Fibroblast of mammary gland (primary cell): ENCODE data around the gene COL6A5.

Experiments used
- DNase-seq: peaks from one replicate; pipeline ENCODE4 v3.0.0-alpha.2; 2010; ENCODE audit warnings: low read depth
- H3K4me3 ChIP-seq: 2 replicates; pipeline ENCODE4 v1.5.1; 2011; ENCODE audit warnings: low read depth, mild to moderate bottlenecking, low read length, moderate library complexity; ENCODE audit not compliant: control insufficient read depth
- TF ChIP-seq, protein P1 (sequence below): conservative IDR thresholded peaks from 2 replicates; pipeline ENCODE4 v1.5.1; 2011; ENCODE audit warnings: low read depth, low read length, inconsistent platforms; ENCODE audit not compliant: control insufficient read depth, insufficient read depth

Gene COL6A5

DNA sequence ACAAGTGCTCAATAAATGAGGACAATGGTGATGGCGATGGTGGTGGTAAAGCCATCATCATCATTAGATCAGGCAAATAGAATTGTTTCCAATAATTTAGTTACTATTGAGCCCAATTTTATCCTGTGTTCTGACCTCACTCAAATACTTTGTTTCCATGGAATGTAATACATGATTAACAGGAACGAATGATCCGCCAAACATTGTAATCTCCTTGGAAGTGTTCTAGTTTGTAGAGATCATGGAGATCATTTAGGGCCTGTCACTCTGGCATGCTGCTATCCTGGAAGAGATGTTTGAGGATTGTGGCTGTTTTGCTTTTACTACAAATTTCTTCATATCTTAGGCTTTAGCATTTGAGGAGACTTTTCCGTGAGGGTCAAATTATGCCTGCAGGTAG lies 174.3 kb downstream of the COL6A5 start:
- DNase-seq, result no peak
- H3K4me3 ChIP-seq, result no peak overlapping the region
- TF ChIP-seq, protein P1, sequence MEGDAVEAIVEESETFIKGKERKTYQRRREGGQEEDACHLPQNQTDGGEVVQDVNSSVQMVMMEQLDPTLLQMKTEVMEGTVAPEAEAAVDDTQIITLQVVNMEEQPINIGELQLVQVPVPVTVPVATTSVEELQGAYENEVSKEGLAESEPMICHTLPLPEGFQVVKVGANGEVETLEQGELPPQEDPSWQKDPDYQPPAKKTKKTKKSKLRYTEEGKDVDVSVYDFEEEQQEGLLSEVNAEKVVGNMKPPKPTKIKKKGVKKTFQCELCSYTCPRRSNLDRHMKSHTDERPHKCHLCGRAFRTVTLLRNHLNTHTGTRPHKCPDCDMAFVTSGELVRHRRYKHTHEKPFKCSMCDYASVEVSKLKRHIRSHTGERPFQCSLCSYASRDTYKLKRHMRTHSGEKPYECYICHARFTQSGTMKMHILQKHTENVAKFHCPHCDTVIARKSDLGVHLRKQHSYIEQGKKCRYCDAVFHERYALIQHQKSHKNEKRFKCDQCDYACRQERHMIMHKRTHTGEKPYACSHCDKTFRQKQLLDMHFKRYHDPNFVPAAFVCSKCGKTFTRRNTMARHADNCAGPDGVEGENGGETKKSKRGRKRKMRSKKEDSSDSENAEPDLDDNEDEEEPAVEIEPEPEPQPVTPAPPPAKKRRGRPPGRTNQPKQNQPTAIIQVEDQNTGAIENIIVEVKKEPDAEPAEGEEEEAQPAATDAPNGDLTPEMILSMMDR, result no peak

DNA sequence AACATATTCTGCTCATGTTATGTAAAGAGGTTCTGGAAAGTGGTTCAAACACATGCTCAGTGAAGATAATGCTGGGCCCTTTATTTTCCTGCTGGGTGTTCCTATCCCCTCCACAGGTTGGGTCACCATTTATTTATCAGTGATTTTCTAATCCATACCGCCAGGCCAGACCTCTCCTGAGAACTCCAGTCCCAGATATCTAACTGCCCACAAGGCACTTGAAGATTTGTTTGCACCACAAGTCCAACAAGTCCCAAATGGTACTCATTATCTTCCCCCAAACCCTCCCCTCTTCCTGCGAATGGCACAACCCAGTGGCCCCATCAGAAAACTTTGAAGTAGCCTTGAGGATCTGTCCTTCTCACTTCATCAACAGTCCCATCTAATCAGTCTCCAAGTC lies 176.9 kb downstream of the COL6A5 start:
- no peak for DNase-seq
- TF ChIP-seq, protein P1, result no peak
- H3K4me3 ChIP-seq, result no peak overlapping the region

DNA sequence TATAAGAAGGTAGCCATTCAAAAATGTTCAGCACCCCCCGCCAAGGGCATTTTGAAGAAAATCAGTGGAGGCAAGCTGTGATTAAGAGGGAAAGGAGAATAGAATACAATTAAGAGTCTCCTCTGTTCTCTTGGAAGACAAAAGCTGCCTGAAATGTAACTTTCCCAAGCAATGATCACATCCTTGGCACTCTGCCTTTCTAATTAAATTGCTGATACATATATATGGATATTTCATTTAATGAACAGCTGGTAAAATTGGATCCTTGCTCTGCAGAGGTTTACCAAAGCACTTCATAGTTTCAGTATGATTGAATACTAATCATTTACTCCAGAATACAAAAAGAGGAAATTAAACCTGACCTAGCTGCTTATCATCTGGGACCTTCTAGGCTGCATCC lies 182.0 kb downstream of the COL6A5 start:
- no peak for DNase-seq
- H3K4me3 ChIP-seq, result no peak overlapping the region
- TF ChIP-seq, protein P1, result no peak

DNA sequence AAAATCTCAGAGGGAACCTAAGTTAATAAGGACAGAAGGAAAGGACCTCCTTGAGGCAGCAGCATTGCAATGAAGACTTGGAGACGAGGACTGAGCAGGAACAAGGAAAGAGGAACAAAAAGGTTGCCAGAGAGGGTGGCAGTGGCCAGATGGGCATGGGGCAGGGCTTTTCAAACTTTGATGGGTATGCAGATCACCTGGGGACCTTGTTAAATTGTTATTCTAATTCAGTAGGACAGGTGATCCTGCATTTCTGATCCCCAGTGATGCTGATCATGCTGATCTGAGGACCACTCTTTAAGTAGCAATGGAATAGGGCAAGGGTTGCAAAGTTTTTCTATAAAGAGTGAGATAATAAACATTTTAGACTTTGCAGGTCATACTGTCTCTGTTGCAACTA lies 182.6 kb downstream of the COL6A5 start:
- TF ChIP-seq, protein P1, result no peak

DNA sequence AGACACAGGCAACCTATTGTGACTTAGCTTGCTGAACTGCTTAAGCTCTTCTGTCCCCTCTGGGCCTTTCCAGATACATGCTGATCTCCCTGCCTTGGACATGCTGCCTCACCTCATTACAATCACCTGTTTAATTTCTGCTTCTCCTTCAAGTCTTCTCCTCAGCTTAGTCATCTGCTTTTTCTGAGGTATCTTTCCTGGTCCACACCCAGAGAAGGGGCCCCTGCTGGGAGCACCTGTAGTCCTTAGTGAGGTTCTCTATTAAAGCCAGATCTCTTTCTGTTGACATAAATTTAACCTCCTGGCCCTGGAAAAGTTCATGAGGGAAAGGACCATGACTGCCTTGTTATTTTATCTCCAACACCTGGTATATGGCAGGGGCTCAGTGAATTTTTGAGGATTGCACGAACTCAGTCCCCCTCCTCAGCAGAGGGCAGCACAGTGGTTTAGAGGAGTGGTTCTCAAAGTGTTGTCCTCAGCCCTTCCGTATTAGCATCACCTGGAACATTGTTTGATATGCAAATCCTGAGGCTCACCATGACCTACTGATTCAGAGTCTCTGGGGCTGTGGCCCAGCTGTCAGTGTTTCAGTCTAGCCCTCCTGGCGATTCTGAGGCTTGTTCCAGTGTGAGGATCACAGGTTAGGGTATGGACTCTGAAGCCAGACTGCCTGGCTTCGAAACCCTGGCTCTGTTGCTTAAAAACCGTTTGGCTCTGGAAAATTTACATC lies 184.2 kb downstream of the COL6A5 start:
- H3K4me3 ChIP-seq, result no peak overlapping the region
- DNase-seq, result no peak
- TF ChIP-seq, protein P1, result no peak

More for the DNA sequence above, 182.6 kb downstream of the COL6A5 start:
- DNase-seq, result no peak
- no peak overlapping the region for H3K4me3 ChIP-seq

DNA sequence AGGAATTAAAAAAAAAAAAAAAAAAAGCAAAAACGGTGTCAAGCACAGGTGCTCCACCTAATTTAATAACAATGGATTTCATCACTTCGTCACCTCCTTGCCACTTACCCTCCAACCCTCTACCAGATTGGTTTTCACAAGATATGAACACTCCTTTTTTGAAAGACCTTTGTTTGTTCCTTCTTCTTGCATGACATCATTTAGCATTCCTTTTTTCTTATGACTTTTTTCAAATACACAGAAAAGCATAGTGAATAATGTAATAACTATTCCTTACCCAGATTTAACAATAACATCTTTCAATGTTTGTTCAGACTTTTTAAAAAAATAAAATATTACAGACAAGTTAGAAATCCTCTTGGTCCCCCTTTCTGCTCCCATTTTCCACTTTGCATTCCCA lies 187.8 kb downstream of the COL6A5 start:
- no peak overlapping the region for H3K4me3 ChIP-seq
- no peak for DNase-seq
- TF ChIP-seq, protein P1, result no peak
